Fibroblast of the conjunctiva (primary cell): ENCODE results near the gene KIAA1671.

Source experiments
- DNase-seq: peaks from one replicate; pipeline ENCODE4 v3.0.0-alpha.2; 2010; ENCODE audit warnings: low read depth

KIAA1671 gene

GRCh38 chr22:24952837-24953383, 394 bp downstream of the KIAA1671 start:
- no peak for DNase-seq

DNA sequence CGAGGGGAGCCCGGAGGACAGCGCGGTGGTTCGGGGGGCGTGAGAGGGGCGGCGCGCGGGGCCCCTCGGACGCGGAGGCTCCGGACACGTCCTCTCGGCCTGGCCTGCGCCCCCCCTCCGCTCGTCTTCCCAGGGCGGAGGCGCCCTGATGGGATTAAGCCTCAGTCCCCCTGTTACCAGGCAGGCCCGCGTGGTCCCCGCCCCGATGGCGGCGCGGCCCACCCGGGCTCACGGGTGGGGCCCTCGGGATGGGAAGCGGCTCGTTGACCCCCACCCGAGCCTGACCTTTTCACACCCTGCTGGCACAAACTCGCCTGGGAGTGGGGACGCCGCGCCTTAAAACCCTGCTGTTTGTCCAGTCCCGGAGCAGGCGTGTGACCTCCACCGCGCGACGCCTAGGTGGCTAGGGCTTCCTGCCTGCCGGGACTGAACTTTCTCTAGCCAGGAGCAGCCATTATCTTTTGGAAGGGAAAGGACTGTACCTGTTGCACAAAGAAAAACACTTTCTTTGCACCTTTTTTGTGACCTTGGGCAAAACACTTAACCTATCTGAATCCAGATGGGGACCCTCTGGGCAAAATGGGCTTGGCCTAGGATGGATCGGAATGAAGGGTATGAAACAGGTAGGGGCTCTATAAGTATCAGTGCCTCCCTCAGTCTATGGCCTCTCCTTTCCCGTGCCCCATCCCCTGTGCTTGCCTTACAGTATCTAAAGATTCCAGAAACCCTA, 1.0 kb downstream of the KIAA1671 start:
- no peak for DNase-seq

GRCh38 chr22:24954114-24954463, 1.6 kb downstream of the KIAA1671 start:
- no peak for DNase-seq

- no peak for DNase-seq
Observed at GRCh38 chr22:24954856-24955255, 2.3 kb downstream of the KIAA1671 start.

- DNase-seq = no peak
Observed at GRCh38 chr22:24957043-24957442, 4.5 kb downstream of the KIAA1671 start.

GRCh38 chr22:24961217-24961844, 8.8 kb downstream of the KIAA1671 start:
- DNase-seq = no peak

- DNase-seq = no peak
Observed at GRCh38 chr22:24962094-24962493, 9.6 kb downstream of the KIAA1671 start.

- DNase-seq = no peak
Observed at GRCh38 chr22:24962835-24963234, 10.3 kb downstream of the KIAA1671 start.

DNA sequence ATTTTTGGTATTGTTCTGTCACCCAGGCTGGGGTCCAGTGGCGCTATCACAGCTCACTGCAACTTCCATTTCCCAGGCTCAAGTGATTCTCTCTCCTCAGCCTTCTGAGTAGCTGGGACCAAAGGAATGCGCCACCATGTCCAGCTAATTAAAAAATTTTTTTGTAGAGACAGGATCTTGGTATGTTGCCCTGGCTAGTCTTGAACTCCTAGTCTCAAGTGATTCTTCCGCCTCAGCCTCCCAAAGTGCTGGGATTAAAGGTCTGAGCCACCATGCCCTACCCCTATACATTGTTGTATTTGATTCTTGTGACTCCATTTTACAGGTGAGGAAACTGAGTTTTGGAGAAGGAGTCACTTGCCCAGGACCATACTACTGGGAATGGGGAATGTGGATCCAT, 11.9 kb downstream of the KIAA1671 start:
- no peak for DNase-seq

GRCh38 chr22:24965822-24966626, 13.5 kb downstream of the KIAA1671 start:
- DNase-seq = no peak

DNA sequence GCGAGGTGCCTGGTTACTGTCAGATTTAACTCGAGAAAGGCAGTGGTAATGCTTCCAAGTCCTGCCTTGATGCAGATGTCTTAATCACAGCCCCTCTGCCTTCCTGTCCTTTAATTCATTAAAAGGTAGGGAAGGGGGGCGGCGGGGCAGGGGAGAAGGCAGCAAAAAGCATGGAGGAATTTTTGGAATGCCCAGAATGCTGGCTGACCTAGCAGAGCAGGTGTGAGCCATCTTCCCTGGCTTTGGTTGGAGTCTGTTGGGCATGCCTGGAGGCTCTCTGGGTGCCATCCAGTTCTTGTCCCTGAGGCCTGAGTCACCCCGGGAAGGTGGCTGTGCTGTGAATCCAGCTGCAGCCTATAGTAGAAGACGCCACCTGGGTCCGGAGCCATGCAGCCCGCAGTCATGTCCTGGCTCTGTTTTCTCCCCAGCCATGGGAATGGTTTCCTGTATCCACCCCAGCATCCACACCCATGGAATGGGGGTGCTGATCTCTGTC, 15.6 kb downstream of the KIAA1671 start:
- DNase-seq = no peak

- no peak for DNase-seq
Observed at GRCh38 chr22:24969560-24970301, 17.2 kb downstream of the KIAA1671 start.

DNA sequence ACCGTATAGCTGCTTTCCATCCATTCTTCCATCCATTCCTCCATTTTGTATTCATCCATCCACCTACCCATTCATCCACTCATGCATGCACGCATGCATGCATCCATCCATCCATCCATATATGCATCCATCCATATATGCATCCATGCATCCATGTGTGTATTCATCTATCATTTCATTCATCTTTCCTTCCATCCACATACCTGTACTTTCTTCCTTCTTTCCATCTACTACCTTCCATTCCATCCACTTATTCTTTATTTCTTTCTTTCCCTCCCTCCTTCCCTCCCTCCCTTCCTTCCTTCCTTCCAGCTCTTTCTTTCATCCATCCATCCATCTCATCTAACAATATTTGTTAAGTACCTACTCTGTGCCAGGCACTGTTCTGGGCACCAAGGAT, 19.9 kb downstream of the KIAA1671 start:
- no peak for DNase-seq

DNA sequence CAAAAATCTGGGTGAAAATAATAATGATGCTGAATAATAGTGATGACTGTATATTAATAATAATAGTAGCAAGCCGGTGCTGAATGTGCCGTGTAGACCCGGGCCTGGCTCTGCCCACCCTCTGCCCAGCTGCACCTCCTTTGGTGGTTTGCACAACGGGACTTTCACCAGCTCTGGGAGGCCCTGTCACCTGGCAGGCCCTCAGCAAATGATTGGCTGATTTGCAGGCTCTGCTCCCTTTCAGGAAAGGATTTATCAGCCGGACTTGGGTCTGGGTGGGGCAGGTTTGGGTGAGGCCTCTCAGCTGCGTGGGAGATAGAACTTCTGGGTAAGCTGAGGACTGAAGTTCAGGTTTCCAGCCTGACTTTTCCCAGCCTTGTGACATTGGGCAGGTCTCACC, 21.4 kb downstream of the KIAA1671 start:
- no peak for DNase-seq

GRCh38 chr22:24975125-24975640, 22.7 kb downstream of the KIAA1671 start:
- no peak for DNase-seq

DNA sequence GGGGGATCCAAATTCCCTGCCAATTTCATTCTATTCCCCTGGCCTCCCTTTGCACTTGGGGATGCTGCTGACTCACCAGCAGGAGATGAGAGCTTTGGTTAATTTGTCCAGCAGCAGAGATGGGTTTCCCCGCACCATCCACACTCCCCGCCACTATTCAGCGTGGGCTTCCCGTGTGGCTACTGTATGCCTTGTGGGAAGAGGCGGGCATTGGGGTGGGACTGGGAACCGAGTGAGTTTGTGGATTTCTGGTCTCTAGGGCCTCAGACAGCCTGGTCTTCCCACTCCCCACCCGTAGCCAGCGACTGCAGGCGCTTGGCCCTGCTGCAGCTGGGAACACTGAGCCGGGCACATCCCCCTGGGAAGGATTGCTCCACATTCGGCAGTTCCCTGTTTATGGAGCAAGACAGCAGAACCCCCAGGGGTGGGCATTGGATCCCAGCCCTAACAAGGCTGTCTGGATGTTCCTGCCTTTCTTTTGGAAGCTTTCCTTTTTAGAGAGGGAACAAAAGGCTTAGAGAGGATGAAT, 23.4 kb downstream of the KIAA1671 start:
- no peak for DNase-seq

DNA sequence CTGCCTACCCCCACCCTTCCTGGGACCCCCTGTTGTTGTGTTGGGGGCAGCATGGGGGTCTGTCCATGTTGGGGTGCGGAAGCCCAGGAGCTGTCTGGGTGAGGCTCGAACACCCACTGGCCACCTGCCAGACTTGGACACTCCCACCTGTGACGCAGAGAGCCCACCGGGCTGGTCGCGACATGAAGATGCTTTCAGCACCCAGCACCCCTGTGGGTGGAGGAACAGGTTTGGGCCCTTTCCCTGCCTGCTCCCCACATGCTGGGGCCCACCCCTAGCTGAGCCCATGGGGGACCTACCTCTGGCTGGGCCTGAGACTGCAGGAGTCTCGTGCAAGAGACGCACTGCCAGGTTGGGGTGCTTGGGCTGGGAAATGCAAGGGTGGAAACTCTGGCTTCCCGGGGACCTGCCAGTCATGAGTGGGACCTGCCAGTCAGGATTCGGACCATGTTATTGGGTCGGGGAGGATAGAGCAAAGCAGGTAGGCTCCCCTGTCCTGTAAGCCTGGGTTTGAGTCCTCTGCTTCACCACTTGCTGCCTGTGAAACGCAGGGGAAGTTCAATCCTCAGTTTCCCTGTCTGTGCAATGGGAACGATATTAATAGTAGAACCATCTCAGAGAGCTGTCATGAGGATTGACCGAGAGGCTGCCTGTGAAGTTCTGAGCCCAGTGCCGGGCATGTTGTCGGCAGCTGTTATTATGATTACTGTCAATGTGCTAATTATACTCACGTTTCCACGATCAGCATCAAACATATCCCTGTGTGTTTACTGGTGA, 24.1 kb downstream of the KIAA1671 start:
- no peak for DNase-seq

- DNase-seq = no peak
Observed at GRCh38 chr22:24977370-24978221, 25.1 kb downstream of the KIAA1671 start.

- no peak for DNase-seq
Observed at GRCh38 chr22:24978308-24978707, 25.8 kb downstream of the KIAA1671 start.

GRCh38 chr22:24981066-24981465, 28.6 kb downstream of the KIAA1671 start:
- DNase-seq = no peak
